Measurements from ENCODE around the gene GSTK1. TPM values are rescaled to one million over a fixed set of nuclear protein-coding genes. Genes with fewer than 3 reads are reported as not detected.
A peak's percentile ranks its signal among the peaks of the same experiment; 100 is the strongest.

Gene GSTK1
- total RNA-seq, 1 donor from 2014 or later, result 291 TPM

GRCh38 chr7:143217806-143218205 is 45.4 kb upstream of the GSTK1 start:
- Histone ChIP-seq H3K9me3 (replicated peaks) (no peaks in the 10 kb centered on the region), H3K4me1 (no peaks in the 10 kb centered on the region), H3K27ac (replicated peaks) (no peak overlapping the region), H3K4me3 (no peak overlapping the region), H3K27me3 (ENCODE audit: low read depth) (peaks cover 14% of the 10 kb centered on the region), H3K36me3 (no peaks in the 10 kb centered on the region)
- intact Hi-C loops (cut with micrococcal nuclease), result no loop called here
- DNase-seq, result no peak
- no peak for TF ChIP-seq CTCF (IDR thresholded peaks at IDR 0.05; ENCODE audit: borderline replicate concordance)

- Histone ChIP-seq H3K4me1 (no peaks in the 10 kb centered on the region), H3K9me3 (replicated peaks) (no peaks in the 10 kb centered on the region), H3K4me3 (no peak overlapping the region), H3K27ac (replicated peaks) (no peak overlapping the region), H3K36me3 (no peaks in the 10 kb centered on the region), H3K27me3 (ENCODE audit: low read depth) (peaks cover 16% of the 10 kb centered on the region)
- DNase-seq, result no peak
- intact Hi-C loops (cut with micrococcal nuclease), result no loop called here
- TF ChIP-seq CTCF (IDR thresholded peaks at IDR 0.05; ENCODE audit: borderline replicate concordance), result no peak
Observed at GRCh38 chr7:143221286-143221685, 42.0 kb upstream of the GSTK1 start.

GRCh38 chr7:143221737-143222136 is 41.5 kb upstream of the GSTK1 start, which contains the start of gene TAS2R40:
TAS2R40 (plus strand) TSS chr7:143222037; CDS start chr7:143222079, 42 bp downstream.
- Histone ChIP-seq H3K36me3 (no peaks in the 10 kb centered on the region), H3K9me3 (replicated peaks) (no peaks in the 10 kb centered on the region), H3K27me3 (ENCODE audit: low read depth) (peaks cover 16% of the 10 kb centered on the region), H3K27ac (replicated peaks) (no peak within 1 kb of the TSS), H3K4me1 (no peaks in the 10 kb centered on the region), H3K4me3 (no peak within 1 kb of the TSS)
- TF ChIP-seq CTCF (IDR thresholded peaks at IDR 0.05; ENCODE audit: borderline replicate concordance), result no peak
- intact Hi-C loops (cut with micrococcal nuclease), result no loop called here
- DNase-seq, result no peak

GRCh38 chr7:143222782-143223181 is 40.5 kb upstream of the GSTK1 start:
- no peak for TF ChIP-seq CTCF (IDR thresholded peaks at IDR 0.05; ENCODE audit: borderline replicate concordance)
- H3K36me3 ChIP-seq, result no peaks in the 10 kb centered on the region
- no peaks in the 10 kb centered on the region for H3K9me3 ChIP-seq (replicated peaks)
- no peak overlapping the region for H3K27ac ChIP-seq (replicated peaks)
- no peak overlapping the region for H3K4me3 ChIP-seq
- intact Hi-C loops (cut with micrococcal nuclease), result no loop called here
- peak; percentile 26 for DNase-seq
- H3K27me3 ChIP-seq (ENCODE audit: low read depth), result peaks cover 16% of the 10 kb centered on the region
- H3K4me1 ChIP-seq, result peaks cover 2% of the 10 kb centered on the region

GRCh38 chr7:143223784-143224183 is 39.5 kb upstream of the GSTK1 start:
- intact Hi-C loops (cut with micrococcal nuclease), result no loop called here
- no peak overlapping the region for H3K27ac ChIP-seq (replicated peaks)
- no peak for TF ChIP-seq CTCF (IDR thresholded peaks at IDR 0.05; ENCODE audit: borderline replicate concordance)

More at GRCh38 chr7:143223784-143224183, 39.5 kb upstream of the GSTK1 start:
- Histone ChIP-seq H3K9me3 (replicated peaks) (no peaks in the 10 kb centered on the region), H3K4me1 (peaks cover 6% of the 10 kb centered on the region), H3K36me3 (no peaks in the 10 kb centered on the region), H3K27me3 (ENCODE audit: low read depth) (peaks cover 16% of the 10 kb centered on the region), H3K4me3 (no peak overlapping the region)
- no peak for DNase-seq

All from left ventricle myocardium inferior (tissue), 1 donor.